Heart left ventricle (tissue), 13 donors: ENCODE data around the gene MYL4.

Experiments
- POLR2A ChIP-seq, 2 donors: fragments of 450-650 bp; IDR thresholded peaks; one replicate each; pipeline ENCODE4 v1.6.1; 2017; ENCODE audit warnings: antibody characterized with exemption in 2 of 2, mild to moderate bottlenecking in 2 of 2, moderate library complexity in 2 of 2
- TF ChIP-seq, protein P1 (sequence below), 12 donors: fragments of 200-600 bp; sonication (generic) in 4 of 12; IDR thresholded peaks; one replicate each; pipeline versions ENCODE4 v1.5.0 to v1.8.0; 2018 to 2022; ENCODE audit warnings: antibody characterized with exemption in 12 of 12, mild to moderate bottlenecking in 5 of 12
- donor health status: ischemic (EF 13 %, LVEDD 7.1; RV severe dilation, severe dysfunction).
- donor health status: DM: no; HTN: yes; CAD: no.
- donor health status: DM: no; HTN: no; CAD: no.
- donor health status: ischemic (EF 25% LVEDD 6.9; RV normal size, moderate dysfunction).
- donor health status: ischemic (EF 25% LVEDD 5.7; RV mildly dilated, moderate dysfunction).
- donor health status: ischemic (EF 35%, LVEDD 5.7; RV mildly dilated, moderate dysfunction).
- donor health status: nonischemic (EF 11% LVEDD 7.7; RV severe dilation, severe dysfunction).
- donor health status: DM: yes; HTN: yes; CAD: no.
- donor health status: PGD.
- donor health status: ischemic (EF 29% LVEDD 5.4; RV normal size, mild dysfunction).
- donor health status: nonischemic (EF 23%, LVEDD 6.1; RV moderate dilation, normal function).

DNA sequence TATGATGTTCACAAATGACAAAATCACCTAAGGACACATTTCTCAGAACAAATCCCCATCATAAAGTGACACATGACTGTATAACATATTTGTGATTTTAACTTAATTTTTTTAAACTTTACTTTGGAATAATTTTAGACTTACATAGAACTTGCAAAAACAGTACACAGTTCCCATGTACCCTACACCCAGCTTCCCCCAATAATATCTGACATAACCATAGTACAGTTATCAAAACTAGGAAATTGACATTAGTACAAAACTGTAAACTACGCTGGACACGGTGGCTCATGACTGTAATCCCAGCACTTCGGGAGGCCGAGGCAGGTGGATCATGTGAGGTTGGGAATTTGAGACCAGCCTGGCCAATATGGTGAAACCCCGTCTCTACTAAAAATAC, 44.9 kb upstream of the MYL4 start:
- TF ChIP-seq POLR2A (IDR thresholded peaks at IDR 0.05), result no peak
- TF ChIP-seq, protein P1, sequence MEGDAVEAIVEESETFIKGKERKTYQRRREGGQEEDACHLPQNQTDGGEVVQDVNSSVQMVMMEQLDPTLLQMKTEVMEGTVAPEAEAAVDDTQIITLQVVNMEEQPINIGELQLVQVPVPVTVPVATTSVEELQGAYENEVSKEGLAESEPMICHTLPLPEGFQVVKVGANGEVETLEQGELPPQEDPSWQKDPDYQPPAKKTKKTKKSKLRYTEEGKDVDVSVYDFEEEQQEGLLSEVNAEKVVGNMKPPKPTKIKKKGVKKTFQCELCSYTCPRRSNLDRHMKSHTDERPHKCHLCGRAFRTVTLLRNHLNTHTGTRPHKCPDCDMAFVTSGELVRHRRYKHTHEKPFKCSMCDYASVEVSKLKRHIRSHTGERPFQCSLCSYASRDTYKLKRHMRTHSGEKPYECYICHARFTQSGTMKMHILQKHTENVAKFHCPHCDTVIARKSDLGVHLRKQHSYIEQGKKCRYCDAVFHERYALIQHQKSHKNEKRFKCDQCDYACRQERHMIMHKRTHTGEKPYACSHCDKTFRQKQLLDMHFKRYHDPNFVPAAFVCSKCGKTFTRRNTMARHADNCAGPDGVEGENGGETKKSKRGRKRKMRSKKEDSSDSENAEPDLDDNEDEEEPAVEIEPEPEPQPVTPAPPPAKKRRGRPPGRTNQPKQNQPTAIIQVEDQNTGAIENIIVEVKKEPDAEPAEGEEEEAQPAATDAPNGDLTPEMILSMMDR (IDR thresholded peaks at IDR 0.05), result no peak
